ENCODE measurements around the gene MYH10.
A peak's percentile ranks its signal among the peaks of the same experiment; 100 is the strongest.

The MYH10 gene

DNA sequence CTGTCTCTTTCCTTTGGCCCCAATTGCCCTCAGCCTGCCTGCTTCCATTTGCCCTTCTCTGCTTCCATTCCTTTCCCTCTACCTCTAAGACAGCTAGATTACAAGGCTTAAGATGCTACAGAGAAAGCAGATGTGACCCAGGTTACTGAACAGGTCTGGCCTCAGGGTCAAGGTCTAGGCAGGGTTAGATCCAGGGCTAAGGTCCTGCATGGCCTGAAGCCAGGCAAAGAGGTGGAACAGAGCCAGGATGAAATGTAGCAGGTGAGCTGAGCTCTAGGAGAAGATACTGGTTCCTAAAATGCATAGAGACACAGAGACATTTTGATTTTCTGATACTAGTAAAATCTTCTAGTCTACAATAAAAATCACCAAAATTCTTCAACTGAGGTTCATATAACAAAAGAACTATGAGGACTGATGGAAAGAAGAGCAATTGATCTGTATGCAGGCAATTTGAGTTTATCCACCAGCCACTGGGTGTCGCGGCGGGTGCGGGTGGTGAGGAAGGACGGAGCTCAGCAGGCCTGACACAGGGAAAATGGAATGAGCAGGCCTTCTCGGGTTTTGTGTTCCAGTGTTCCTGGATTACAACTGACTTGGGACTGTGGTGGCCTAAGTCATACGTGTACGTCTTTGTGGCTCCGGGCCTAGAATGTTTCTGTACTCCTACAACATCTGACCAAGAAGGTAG is 95.9 kb downstream of the MYH10 start:
- DNase-seq (ENCODE audit: low read depth, low spot score) = no peak
- TF ChIP-seq, protein P1, sequence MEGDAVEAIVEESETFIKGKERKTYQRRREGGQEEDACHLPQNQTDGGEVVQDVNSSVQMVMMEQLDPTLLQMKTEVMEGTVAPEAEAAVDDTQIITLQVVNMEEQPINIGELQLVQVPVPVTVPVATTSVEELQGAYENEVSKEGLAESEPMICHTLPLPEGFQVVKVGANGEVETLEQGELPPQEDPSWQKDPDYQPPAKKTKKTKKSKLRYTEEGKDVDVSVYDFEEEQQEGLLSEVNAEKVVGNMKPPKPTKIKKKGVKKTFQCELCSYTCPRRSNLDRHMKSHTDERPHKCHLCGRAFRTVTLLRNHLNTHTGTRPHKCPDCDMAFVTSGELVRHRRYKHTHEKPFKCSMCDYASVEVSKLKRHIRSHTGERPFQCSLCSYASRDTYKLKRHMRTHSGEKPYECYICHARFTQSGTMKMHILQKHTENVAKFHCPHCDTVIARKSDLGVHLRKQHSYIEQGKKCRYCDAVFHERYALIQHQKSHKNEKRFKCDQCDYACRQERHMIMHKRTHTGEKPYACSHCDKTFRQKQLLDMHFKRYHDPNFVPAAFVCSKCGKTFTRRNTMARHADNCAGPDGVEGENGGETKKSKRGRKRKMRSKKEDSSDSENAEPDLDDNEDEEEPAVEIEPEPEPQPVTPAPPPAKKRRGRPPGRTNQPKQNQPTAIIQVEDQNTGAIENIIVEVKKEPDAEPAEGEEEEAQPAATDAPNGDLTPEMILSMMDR (IDR thresholded peaks at IDR 0.05; ENCODE audit: low read depth, low read length) = no peak
- H3K4me3 ChIP-seq (ENCODE audit: low read depth, low read length) = no peak overlapping the region
- in situ Hi-C loops (cut with HindIII; ENCODE audit: low sequenced_read_pairs) = no loop called here

DNA sequence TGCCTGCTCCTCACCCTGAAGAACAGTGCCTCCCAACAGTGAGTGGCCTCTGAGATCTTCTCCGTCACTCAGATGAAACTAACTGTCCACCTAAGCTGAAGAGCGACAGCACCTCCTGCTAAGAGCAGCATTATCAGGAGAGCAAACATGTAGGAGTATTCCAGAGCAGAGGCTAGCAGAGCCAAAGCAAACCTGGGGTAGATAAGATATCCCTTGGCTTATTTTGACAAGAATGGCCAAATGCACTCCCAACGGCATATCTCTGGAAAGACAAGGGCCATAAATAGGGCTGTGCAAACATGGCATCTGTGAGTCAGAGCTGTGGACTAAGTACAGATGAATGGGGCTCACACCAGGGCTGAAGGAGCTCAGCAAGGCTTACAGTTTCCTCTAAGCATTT is 98.5 kb downstream of the MYH10 start:
- TF ChIP-seq, protein P1 (IDR thresholded peaks at IDR 0.05; ENCODE audit: low read depth, low read length) = no peak
- in situ Hi-C loops (cut with HindIII; ENCODE audit: low sequenced_read_pairs) = no loop called here
- H3K4me3 ChIP-seq (ENCODE audit: low read depth, low read length) = no peak overlapping the region
- DNase-seq (ENCODE audit: low read depth, low spot score) = peak; percentile 7

DNA sequence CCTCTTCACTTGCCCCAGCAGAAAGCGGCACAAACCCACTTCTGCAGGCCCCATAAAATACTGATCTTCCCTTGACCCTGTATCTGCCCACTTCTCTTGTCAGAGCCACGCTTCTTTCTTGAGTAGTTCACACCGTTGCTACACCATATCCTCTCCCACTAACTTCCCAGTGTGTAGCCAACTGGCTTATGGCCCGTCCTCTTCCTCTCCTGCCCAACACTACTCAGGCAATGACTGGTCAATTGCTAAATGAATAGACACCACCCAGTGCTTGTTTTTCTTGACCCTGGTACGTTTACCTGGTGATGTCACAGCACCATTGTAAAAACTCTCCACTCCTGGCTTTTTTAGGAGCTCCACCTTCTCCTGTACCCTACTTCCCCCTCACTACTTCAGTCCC is 107.9 kb downstream of the MYH10 start:
- no peak for DNase-seq (ENCODE audit: low read depth, low spot score)
- in situ Hi-C loops (cut with HindIII; ENCODE audit: low sequenced_read_pairs) = no loop called here
- H3K4me3 ChIP-seq (ENCODE audit: low read depth, low read length) = no peak overlapping the region
- TF ChIP-seq, protein P1 (IDR thresholded peaks at IDR 0.05; ENCODE audit: low read depth, low read length) = no peak

DNA sequence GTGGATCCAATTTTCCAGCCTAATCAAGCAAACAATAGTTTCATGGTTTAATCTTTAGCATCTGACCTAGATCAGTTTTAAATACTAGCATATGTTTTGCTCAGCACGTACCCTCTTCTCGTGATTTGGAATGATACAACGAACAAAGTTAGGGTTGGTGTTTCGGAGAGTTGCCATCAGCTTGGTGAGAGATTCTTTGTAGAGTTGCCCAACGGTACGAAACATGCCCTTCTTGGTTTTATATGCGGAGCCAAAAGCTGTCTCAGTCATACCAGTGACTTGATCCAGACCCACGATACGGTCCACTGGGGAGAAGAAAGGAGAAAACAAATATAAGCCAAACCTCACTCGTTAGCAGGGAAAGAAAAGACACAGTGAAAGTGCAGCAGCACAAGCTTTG is 109.5 kb downstream of the MYH10 start:
- in situ Hi-C loops (cut with HindIII; ENCODE audit: low sequenced_read_pairs) = no loop called here
- DNase-seq (ENCODE audit: low read depth, low spot score) = no peak
- no peak overlapping the region for H3K4me3 ChIP-seq (ENCODE audit: low read depth, low read length)
- TF ChIP-seq, protein P1 (IDR thresholded peaks at IDR 0.05; ENCODE audit: low read depth, low read length) = no peak

DNA sequence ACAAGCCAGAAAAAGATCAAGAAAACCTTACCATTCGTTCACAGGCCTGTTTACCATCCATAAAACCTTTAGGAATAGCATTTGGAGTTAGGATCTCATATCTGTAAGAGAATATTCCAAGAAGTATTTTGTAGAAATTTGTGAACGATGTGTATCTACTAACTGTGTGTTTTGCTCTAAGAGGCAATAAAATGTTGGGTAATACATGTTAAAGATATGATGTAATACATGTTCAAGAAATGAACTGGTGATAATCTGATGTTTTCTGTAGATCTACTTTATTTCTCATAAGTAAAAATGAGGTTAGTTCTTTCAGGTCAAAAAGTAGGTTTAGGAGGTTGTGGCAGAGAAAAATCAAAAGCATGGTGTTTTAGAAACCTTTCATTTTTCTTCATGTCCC is 111.7 kb downstream of the MYH10 start:
- DNase-seq (ENCODE audit: low read depth, low spot score) = no peak
- in situ Hi-C loops (cut with HindIII; ENCODE audit: low sequenced_read_pairs) = no loop called here
- TF ChIP-seq, protein P1 (IDR thresholded peaks at IDR 0.05; ENCODE audit: low read depth, low read length) = no peak
- H3K4me3 ChIP-seq (ENCODE audit: low read depth, low read length) = no peak overlapping the region

DNA sequence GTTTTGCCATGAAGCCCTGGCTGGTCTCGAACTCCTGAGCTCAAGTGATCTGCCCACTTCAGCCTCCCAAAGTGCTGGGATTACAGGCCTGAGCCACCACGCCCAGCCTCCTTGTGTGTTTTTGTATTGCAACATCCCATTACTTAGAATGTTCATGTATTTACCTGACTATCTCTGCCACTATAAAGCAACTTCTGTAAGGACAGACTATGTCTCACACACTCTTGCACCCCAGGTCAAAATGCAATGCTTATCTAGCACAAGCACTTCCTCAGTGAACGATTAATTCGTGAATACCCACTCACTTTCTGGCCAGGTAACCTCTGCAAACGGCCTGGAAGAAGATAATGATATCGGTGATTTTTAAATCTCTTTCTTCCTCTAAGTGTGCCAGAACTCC is 112.2 kb downstream of the MYH10 start:
- H3K4me3 ChIP-seq (ENCODE audit: low read depth, low read length) = no peak overlapping the region
- TF ChIP-seq, protein P1 (IDR thresholded peaks at IDR 0.05; ENCODE audit: low read depth, low read length) = no peak
- in situ Hi-C loops (cut with HindIII; ENCODE audit: low sequenced_read_pairs) = no loop called here
- DNase-seq (ENCODE audit: low read depth, low spot score) = no peak

Measured in astrocyte of the spinal cord (primary cell).